Measurements from ENCODE around the gene STIMATE. TPM values are rescaled to one million over a fixed set of nuclear protein-coding genes. Genes with fewer than 3 reads are reported as not detected.
A peak's percentile ranks its signal among the peaks of the same experiment; 100 is the strongest.

Gene STIMATE
- total RNA-seq, 2 donors from 2014 or later: 7.2 to 20.5 TPM

GRCh38 chr3:52892290-52892624 is 5.1 kb downstream of the STIMATE start:
- no peaks in the 10 kb centered on the region for H3K27me3 ChIP-seq (replicated peaks; ENCODE audit: insufficient read depth)
- intact Hi-C loops (cut with DNase I): no loop called here
- H3K9me3 ChIP-seq: no peaks in the 10 kb centered on the region
- no peaks in the 10 kb centered on the region for H3K36me3 ChIP-seq
- TF ChIP-seq CTCF (IDR thresholded peaks at IDR 0.05) (no peak), POLR2AphosphoS5 (IDR thresholded peaks at IDR 0.05) (no peak), POLR2A (IDR thresholded peaks at IDR 0.05) (no peak)
- DNase-seq (ENCODE audit: low spot score): no peak
- H3K4me3 ChIP-seq: no peak overlapping the region
- 62% methylated on average over 5 of the region's 5 CpGs for WGBS
- H3K27ac ChIP-seq: peak overlapping the region; percentile 31 to 40
- H3K4me1 ChIP-seq (replicated peaks): peaks cover 8% of the 10 kb centered on the region

DNA sequence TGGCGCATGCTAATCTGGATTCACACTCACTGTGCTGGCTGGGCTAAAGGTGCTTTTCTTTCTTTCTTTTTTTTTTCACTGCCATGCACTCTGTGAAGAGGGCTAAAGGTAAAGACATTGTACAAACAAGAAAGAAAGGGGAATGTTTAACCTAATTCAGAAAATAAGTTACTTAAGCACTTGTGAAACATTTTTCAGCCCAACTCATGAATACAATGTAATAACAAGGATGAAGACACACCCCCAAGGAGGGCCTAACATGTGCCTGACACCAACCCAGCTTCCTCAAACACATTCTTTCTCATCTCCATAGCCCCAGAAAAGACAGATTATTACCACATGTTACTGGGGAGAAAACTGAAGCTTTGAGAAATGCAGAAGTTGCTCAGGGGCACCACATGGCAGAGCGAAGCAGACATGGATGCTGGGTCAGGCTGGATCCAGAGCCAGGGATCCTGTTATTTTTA is 5.7 kb downstream of the STIMATE start:
- DNase-seq (ENCODE audit: low spot score): no peak
- TF ChIP-seq POLR2AphosphoS5 (IDR thresholded peaks at IDR 0.05) (no peak), CTCF (IDR thresholded peaks at IDR 0.05) (no peak), POLR2A (IDR thresholded peaks at IDR 0.05) (no peak)
- intact Hi-C loops (cut with DNase I): no loop called here
- peaks cover 8% of the 10 kb centered on the region for H3K4me1 ChIP-seq (replicated peaks)
- H3K27me3 ChIP-seq (replicated peaks; ENCODE audit: insufficient read depth): no peaks in the 10 kb centered on the region
- H3K27ac ChIP-seq: no peak overlapping the region
- H3K4me3 ChIP-seq: no peak overlapping the region
- H3K9me3 ChIP-seq: no peaks in the 10 kb centered on the region
- 61% methylated on average over 2 of the region's 2 CpGs for WGBS
- no peaks in the 10 kb centered on the region for H3K36me3 ChIP-seq

DNA sequence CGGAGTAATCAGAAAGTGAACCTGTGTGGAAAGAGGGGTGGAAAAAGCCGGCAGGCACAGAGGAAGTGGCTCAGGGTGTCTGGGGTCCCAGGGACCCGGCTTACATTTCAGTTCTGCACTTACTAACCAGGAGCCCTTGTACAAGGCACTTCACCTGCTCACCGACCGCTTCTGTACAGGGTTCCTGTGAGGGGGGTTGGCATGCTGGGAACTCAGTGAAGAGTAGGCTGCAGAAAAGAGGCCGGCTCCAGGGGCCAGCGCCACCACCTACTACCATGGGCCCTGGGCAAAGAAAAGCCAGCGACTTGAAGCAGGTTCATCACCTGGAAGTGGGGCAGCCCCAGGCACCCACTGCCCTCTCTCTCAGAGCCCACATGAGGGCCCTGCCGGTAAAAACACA is 6.2 kb downstream of the STIMATE start:
- no peak for TF ChIP-seq POLR2AphosphoS5 (IDR thresholded peaks at IDR 0.05)
- no peak for TF ChIP-seq POLR2A (IDR thresholded peaks at IDR 0.05)
- TF ChIP-seq CTCF (IDR thresholded peaks at IDR 0.05): no peak
- Histone ChIP-seq H3K27ac (no peak overlapping the region), H3K4me3 (no peak overlapping the region), H3K4me1 (replicated peaks) (peaks cover 8% of the 10 kb centered on the region), H3K36me3 (no peaks in the 10 kb centered on the region), H3K27me3 (replicated peaks; ENCODE audit: insufficient read depth) (no peaks in the 10 kb centered on the region), H3K9me3 (no peaks in the 10 kb centered on the region)
- WGBS: 84% methylated on average over 9 of the region's 9 CpGs
- intact Hi-C loops (cut with DNase I): no loop called here
- no peak for DNase-seq (ENCODE audit: low spot score)

DNA sequence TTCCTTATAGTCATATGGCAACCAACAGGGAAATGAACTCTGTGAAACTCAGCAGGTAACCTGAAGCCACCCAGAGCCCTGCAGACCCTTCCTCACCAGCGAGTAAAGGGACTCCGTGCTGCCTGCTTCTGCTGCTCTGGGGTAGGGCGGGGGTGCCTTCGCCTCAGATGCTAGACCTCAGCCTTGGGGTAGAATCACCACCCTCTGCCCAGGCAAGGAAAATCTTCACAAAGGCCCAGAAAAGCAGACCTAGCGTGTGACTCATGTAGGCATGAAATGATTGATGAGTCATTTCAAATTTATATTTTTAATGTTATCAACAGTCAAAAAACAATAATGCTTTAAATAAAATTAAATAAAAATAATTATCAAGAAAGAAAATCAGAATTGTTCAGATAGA is 6.6 kb downstream of the STIMATE start:
- Histone ChIP-seq H3K4me1 (replicated peaks) (peaks cover 8% of the 10 kb centered on the region), H3K9me3 (no peaks in the 10 kb centered on the region), H3K36me3 (no peaks in the 10 kb centered on the region), H3K4me3 (no peak overlapping the region), H3K27me3 (replicated peaks; ENCODE audit: insufficient read depth) (no peaks in the 10 kb centered on the region), H3K27ac (no peak overlapping the region)
- intact Hi-C loops (cut with DNase I): no loop called here
- TF ChIP-seq CTCF (IDR thresholded peaks at IDR 0.05): no peak
- TF ChIP-seq POLR2AphosphoS5 (IDR thresholded peaks at IDR 0.05): no peak
- no peak for TF ChIP-seq POLR2A (IDR thresholded peaks at IDR 0.05)
- WGBS: 91% methylated on average over 5 of the region's 5 CpGs
- DNase-seq (ENCODE audit: low spot score): no peak

DNA sequence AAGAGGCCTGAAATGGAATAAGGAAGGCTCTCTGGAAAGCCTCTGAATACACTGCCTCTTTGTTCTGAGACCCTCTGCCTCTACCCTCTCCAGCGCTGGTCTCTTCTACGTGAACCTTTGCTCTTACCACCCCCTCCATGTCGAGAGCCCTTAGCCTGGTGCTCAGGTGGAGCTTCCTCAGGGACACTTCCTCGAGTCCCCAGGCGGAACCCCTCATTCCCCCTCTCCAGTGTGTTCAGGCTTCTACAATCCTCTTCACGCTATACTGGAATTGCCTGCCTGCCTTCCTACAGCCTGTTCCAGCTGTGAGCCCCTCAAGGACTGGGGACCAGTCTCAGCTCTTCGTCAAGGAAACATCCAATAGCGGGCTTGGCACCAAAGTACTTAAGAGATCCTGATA is 7.4 kb downstream of the STIMATE start:
- intact Hi-C loops (cut with DNase I): no loop called here
- H3K27ac ChIP-seq: no peak overlapping the region
- TF ChIP-seq POLR2AphosphoS5 (IDR thresholded peaks at IDR 0.05) (no peak), CTCF (IDR thresholded peaks at IDR 0.05) (no peak), POLR2A (IDR thresholded peaks at IDR 0.05) (no peak)

More for the DNA sequence above, 7.4 kb downstream of the STIMATE start:
- Histone ChIP-seq H3K4me1 (replicated peaks) (peaks cover 8% of the 10 kb centered on the region), H3K36me3 (no peaks in the 10 kb centered on the region), H3K4me3 (no peak overlapping the region), H3K9me3 (no peaks in the 10 kb centered on the region), H3K27me3 (replicated peaks; ENCODE audit: insufficient read depth) (no peaks in the 10 kb centered on the region)
- 92% methylated on average over 8 of the region's 8 CpGs for WGBS
- DNase-seq (ENCODE audit: low spot score): no peak

All from prostate gland (tissue), 2 donors.